Measurements from ENCODE around the gene SMAD2. TPM values are rescaled to one million over a fixed set of nuclear protein-coding genes. Genes with fewer than 3 reads are reported as not detected.

Gene SMAD2
- total RNA-seq, 1 experiment from 2014 or later: 167 TPM

GRCh38 chr18:47873625-47874024, 56.8 kb downstream of the SMAD2 start:
- H3K4me1 Mint-ChIP-seq (ENCODE audit: insufficient read depth, unreplicated experiment): peaks cover 6% of the 10 kb centered on the region
- H3K4me3 Mint-ChIP-seq (ENCODE audit: unreplicated experiment): no peak overlapping the region
- H3K27me3 Mint-ChIP-seq (ENCODE audit: insufficient read depth, unreplicated experiment): no peaks in the 10 kb centered on the region
- BruUV-seq (replicated peaks): no TSS peak
- peaks cover 20% of the 10 kb centered on the region for H3K36me3 Mint-ChIP-seq (ENCODE audit: insufficient read depth, unreplicated experiment)
- ChIA-PET POLR2A (interaction anchor here (0.5 to 1.2 kb wide), 3 partner anchors 26 to 57 kb away, joined by 3 to 4 read pairs (median 3); no protein-coding TSS in a partner anchor), CTCF (interaction anchor here (0.6 kb wide), 2 partner anchors 573 to 1214 kb away, joined by 3 read pairs; no protein-coding TSS in a partner anchor)
- no peak overlapping the region for H3K27ac Mint-ChIP-seq (ENCODE audit: low read depth, unreplicated experiment)
- TF ChIP-seq CTCF (IDR thresholded peaks at IDR 0.05; ENCODE audit: unreplicated experiment): no peak
- intact Hi-C loops (cut with micrococcal nuclease): no loop called here
- H3K9me3 Mint-ChIP-seq (ENCODE audit: unreplicated experiment): no peaks in the 10 kb centered on the region
- no peak for DNase-seq (ENCODE audit: unreplicated experiment)

GRCh38 chr18:47872426-47872825, 58.0 kb downstream of the SMAD2 start:
- TF ChIP-seq CTCF (IDR thresholded peaks at IDR 0.05; ENCODE audit: unreplicated experiment): no peak
- H3K27me3 Mint-ChIP-seq (ENCODE audit: insufficient read depth, unreplicated experiment): no peaks in the 10 kb centered on the region
- ChIA-PET CTCF (interaction anchor here (0.6 kb wide), 1 partner anchor 137 kb away, joined by 3 read pairs; no protein-coding TSS in a partner anchor), POLR2A (no interaction called here)
- no peaks in the 10 kb centered on the region for H3K9me3 Mint-ChIP-seq (ENCODE audit: unreplicated experiment)
- H3K27ac Mint-ChIP-seq (ENCODE audit: low read depth, unreplicated experiment): no peak overlapping the region
- intact Hi-C loops (cut with micrococcal nuclease): no loop called here
- H3K36me3 Mint-ChIP-seq (ENCODE audit: insufficient read depth, unreplicated experiment): peaks cover 30% of the 10 kb centered on the region
- H3K4me3 Mint-ChIP-seq (ENCODE audit: unreplicated experiment): no peak overlapping the region
- DNase-seq (ENCODE audit: unreplicated experiment): no peak
- peaks cover 6% of the 10 kb centered on the region for H3K4me1 Mint-ChIP-seq (ENCODE audit: insufficient read depth, unreplicated experiment)
- no TSS peak for BruUV-seq (replicated peaks)

GRCh38 chr18:47871288-47871687, 59.2 kb downstream of the SMAD2 start:
- no peak for DNase-seq (ENCODE audit: unreplicated experiment)
- intact Hi-C loops (cut with micrococcal nuclease): no loop called here
- Mint-ChIP-seq H3K9me3 (ENCODE audit: unreplicated experiment) (no peaks in the 10 kb centered on the region), H3K36me3 (ENCODE audit: insufficient read depth, unreplicated experiment) (peaks cover 37% of the 10 kb centered on the region), H3K27me3 (ENCODE audit: insufficient read depth, unreplicated experiment) (no peaks in the 10 kb centered on the region), H3K27ac (ENCODE audit: low read depth, unreplicated experiment) (peak overlapping the region; percentile 27), H3K4me3 (ENCODE audit: unreplicated experiment) (no peak overlapping the region), H3K4me1 (ENCODE audit: insufficient read depth, unreplicated experiment) (peaks cover 6% of the 10 kb centered on the region)
- BruUV-seq (replicated peaks): no TSS peak
- POLR2A ChIA-PET: interaction anchor here (1.7 kb wide), 1 partner anchor 52 kb away, joined by 4 read pairs; no protein-coding TSS in a partner anchor
- CTCF ChIA-PET: interaction anchor here (0.6 to 1.5 kb wide), 2 partner anchors 23 to 526 kb away, joined by 3 read pairs; no protein-coding TSS in a partner anchor
- no peak for TF ChIP-seq CTCF (IDR thresholded peaks at IDR 0.05; ENCODE audit: unreplicated experiment)

- Mint-ChIP-seq H3K27ac (ENCODE audit: low read depth, unreplicated experiment) (peak overlapping the region; percentile 27), H3K9me3 (ENCODE audit: unreplicated experiment) (no peaks in the 10 kb centered on the region), H3K36me3 (ENCODE audit: insufficient read depth, unreplicated experiment) (peaks cover 42% of the 10 kb centered on the region), H3K27me3 (ENCODE audit: insufficient read depth, unreplicated experiment) (no peaks in the 10 kb centered on the region), H3K4me1 (ENCODE audit: insufficient read depth, unreplicated experiment) (peaks cover 6% of the 10 kb centered on the region), H3K4me3 (ENCODE audit: unreplicated experiment) (no peak overlapping the region)
- TF ChIP-seq CTCF (IDR thresholded peaks at IDR 0.05; ENCODE audit: unreplicated experiment): no peak
- CTCF ChIA-PET: interaction anchor here (0.6 to 1.5 kb wide), 4 partner anchors 23 to 527 kb away, joined by 3 to 4 read pairs (median 3); no protein-coding TSS in a partner anchor
- POLR2A ChIA-PET: interaction anchor here (1.7 kb wide), 1 partner anchor 52 kb away, joined by 4 read pairs; no protein-coding TSS in a partner anchor
- no TSS peak for BruUV-seq (replicated peaks)
- intact Hi-C loops (cut with micrococcal nuclease): no loop called here
- no peak for DNase-seq (ENCODE audit: unreplicated experiment)
Measured at GRCh38 chr18:47870605-47871004, 59.9 kb downstream of the SMAD2 start.
